Measurements from ENCODE around the gene FHL2. TPM values are rescaled to one million over a fixed set of nuclear protein-coding genes. Genes with fewer than 3 reads are reported as not detected.
"Not testable (repeated sequence)": the region's sequence is repeated elsewhere in the genome, so short reads cannot be mapped to it uniquely, and the experiment has no call there.

Gene FHL2
- total and polyA plus RNA-seq, 8 donors, result 1.4 to 9.1 (median 3.9) TPM

DNA sequence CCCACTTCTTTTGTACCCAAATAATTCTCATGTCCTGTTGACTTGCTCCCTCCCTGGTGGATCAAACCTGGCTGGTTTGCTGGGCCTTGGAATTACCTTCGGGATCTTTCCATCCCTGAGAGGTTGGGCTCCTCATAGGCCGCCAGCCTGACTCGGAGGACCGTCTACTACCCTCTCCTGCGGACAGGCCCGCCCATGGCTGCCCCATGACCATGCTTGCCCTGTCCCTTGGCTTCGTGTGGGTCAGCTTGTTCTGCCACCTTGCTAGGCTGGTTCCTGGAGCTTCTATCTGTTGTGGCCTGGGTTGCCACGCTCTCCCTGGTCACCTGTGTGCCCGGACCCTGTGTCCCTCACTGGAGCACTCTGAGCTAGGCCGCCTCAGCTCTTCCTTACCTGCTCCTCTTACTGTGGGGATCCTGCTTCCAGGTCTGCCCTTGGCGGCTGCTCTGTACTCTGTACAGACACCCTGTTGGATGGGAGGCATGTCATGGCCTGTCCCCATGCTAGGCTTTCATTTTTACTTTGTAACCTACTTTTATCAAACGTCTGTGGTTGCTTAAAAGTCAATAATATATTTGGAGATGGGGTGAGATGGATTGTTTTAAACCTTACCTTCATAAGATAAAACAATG is 29.7 kb upstream of the FHL2 start:
- FAIRE-seq (no peak), DNase-seq (no peak), ATAC-seq (no peak)
- no peaks in the 10 kb centered on the region for H3K36me3 ChIP-seq
- no peak overlapping the region for H3K27ac ChIP-seq
- no peaks in the 10 kb centered on the region for H3K4me1 ChIP-seq
- H3K9me3 ChIP-seq, result no peaks in the 10 kb centered on the region
- no peak overlapping the region for H3K4me3 ChIP-seq
- intact Hi-C loops (cut with DNase I), result no loop called here
- WGBS, 2 donors, result 69 to 75% methylated on average over 12 of the region's 12 CpGs
- no peaks in the 10 kb centered on the region for H3K27me3 ChIP-seq
- TF ChIP-seq, protein P1, sequence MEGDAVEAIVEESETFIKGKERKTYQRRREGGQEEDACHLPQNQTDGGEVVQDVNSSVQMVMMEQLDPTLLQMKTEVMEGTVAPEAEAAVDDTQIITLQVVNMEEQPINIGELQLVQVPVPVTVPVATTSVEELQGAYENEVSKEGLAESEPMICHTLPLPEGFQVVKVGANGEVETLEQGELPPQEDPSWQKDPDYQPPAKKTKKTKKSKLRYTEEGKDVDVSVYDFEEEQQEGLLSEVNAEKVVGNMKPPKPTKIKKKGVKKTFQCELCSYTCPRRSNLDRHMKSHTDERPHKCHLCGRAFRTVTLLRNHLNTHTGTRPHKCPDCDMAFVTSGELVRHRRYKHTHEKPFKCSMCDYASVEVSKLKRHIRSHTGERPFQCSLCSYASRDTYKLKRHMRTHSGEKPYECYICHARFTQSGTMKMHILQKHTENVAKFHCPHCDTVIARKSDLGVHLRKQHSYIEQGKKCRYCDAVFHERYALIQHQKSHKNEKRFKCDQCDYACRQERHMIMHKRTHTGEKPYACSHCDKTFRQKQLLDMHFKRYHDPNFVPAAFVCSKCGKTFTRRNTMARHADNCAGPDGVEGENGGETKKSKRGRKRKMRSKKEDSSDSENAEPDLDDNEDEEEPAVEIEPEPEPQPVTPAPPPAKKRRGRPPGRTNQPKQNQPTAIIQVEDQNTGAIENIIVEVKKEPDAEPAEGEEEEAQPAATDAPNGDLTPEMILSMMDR (IDR thresholded peaks at IDR 0.05), result no peak

DNA sequence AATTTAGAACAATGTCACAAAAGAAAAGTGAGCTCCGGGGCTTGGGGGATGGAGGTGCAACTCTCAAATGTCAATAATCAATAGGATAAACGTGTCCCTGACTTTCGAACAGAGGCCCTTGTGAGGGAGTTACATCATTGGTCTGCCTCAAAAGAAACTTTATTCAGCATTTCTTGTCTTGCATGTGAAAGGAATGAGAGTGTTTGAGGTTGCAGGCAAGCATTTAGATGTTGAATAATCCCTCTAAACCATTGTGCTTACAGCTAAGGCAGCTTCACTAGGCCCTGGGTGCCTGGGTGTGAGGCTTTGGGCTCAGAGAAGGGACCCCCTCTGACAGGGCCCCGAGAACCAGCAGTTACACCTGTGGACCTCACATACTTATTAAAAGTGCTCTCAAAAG is 28.6 kb upstream of the FHL2 start:
- TF ChIP-seq, protein P1 (IDR thresholded peaks at IDR 0.05), result no peak
- DNase-seq (no peak), FAIRE-seq (no peak), ATAC-seq (no peak)
- WGBS, 2 donors, result 47 to 51% methylated on average over 4 of the region's 4 CpGs
- Histone ChIP-seq H3K27me3 (no peaks in the 10 kb centered on the region), H3K9me3 (no peaks in the 10 kb centered on the region), H3K4me3 (no peak overlapping the region), H3K27ac (no peak overlapping the region), H3K36me3 (no peaks in the 10 kb centered on the region), H3K4me1 (no peaks in the 10 kb centered on the region)
- intact Hi-C loops (cut with DNase I), result no loop called here

DNA sequence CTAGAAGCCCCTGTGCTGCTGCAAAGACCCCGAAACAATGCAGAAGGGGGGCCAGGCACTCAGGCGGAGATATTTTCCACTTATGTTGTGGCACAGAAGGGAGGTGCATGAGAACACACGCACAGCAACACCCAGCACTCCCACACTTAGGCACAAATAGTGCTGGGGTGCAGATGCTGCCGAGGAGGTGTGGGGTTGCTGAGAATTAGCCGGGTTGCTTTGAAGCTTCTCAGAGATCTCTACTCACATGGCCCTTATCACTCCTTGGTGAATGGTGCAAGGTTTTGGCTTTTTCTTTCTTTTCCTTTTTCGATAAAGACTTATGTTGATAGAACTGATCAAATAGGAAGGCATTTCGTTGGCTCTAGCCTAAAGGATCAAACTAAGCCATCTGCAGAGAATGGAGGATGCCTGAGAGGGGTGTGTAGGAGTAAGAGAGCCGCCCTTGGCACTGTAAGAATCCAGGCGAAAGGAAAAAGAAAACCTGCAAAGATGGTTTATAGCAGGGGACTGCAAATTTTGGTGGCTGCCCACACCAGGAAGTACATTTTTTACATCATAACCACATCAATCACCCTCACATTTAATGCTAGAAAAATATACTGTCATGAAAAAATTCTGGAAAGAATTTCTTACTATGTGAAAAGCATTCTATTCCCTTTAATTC is 27.9 kb upstream of the FHL2 start:
- 62% methylated on average over 9 of the region's 9 CpGs for WGBS, 2 donors
- Histone ChIP-seq H3K4me3 (no peak overlapping the region), H3K27me3 (no peaks in the 10 kb centered on the region), H3K9me3 (no peaks in the 10 kb centered on the region), H3K4me1 (no peaks in the 10 kb centered on the region), H3K27ac (no peak overlapping the region), H3K36me3 (no peaks in the 10 kb centered on the region)
- DNase-seq (no peak), FAIRE-seq (no peak), ATAC-seq (no peak)
- intact Hi-C loops (cut with DNase I), result no loop called here
- TF ChIP-seq, protein P1 (IDR thresholded peaks at IDR 0.05), result no peak

DNA sequence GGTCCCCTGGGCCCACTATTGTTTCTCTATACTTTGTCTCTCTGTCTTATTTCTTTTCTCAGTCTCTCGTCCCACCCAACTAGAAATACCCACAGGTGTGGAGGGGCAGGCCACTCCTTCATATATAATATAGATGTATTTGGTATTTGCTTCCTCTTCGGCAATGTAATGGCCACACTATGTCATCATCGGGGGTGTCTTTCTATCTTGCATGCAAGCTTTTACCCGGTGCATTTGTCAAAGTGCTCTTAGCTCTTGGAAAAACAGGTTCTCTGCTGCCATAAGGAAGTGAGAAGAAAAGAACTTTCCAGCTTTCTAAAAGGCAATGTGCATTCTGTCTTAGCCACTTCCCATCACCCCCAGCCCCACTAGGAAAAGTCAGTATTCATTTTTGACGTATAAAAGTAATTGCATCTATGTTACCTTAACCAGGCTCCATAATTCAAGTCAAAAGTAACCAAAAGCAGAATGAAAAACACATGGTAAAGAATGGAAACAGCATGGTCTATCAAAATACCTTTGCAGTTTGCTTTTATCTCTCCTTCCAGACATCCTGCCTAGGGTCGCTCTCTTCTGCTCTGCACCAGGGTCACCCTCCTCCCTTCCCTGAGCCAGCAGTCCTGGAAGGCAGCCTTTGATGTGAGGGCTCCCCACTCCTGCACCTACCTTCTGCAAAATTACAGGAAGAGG is 27.2 kb upstream of the FHL2 start:
- ATAC-seq, result no peak
- TF ChIP-seq, protein P1 (IDR thresholded peaks at IDR 0.05), result no peak

DNA sequence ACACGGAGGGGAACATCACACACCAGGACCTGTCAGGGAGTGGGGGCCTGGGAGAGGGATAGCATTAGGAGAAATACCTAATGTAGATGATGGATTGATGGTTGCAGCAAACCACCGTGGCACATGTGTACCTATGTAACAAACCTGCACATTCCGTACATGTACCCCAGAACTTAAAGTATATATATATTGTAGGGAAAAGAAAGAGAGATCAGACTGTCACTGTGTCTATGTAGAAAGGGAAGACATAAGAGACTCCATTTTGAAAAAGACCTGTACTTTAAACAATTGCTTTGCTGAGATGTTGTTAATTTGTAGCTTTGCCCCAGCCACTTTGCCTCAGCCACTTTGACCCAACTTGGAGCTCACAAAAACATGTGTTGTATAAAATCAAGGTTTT is 26.0 kb upstream of the FHL2 start:
- H3K27me3 ChIP-seq; ATAC-seq; DNase-seq; FAIRE-seq; H3K9me3 ChIP-seq; H3K4me3 ChIP-seq; H3K36me3 ChIP-seq; H3K4me1 ChIP-seq; H3K27ac ChIP-seq; intact Hi-C loops (cut with DNase I): not testable (repeated sequence)
- 72 to 90% methylated on average over 3 of the region's 3 CpGs for WGBS, 2 donors

More for the DNA sequence above, 27.2 kb upstream of the FHL2 start:
- Histone ChIP-seq H3K36me3 (no peaks in the 10 kb centered on the region), H3K4me1 (no peaks in the 10 kb centered on the region), H3K4me3 (no peak overlapping the region), H3K9me3 (no peaks in the 10 kb centered on the region), H3K27ac (no peak overlapping the region), H3K27me3 (no peaks in the 10 kb centered on the region)
- no peak for DNase-seq
- 43 to 56% methylated on average over 6 of the region's 6 CpGs for WGBS, 2 donors
- intact Hi-C loops (cut with DNase I), result no loop called here
- no peak for FAIRE-seq
